GM19372 (cell line): ENCODE data around the gene PDE4A.
A peak's percentile ranks its signal among the peaks of the same experiment; 100 is the strongest.
"Not testable (repeated sequence)": the region's sequence is repeated elsewhere in the genome, so short reads cannot be mapped to it uniquely, and the experiment has no call there.

Experiments used
- ATAC-seq: cut with Tn5 transposase; IDR thresholded peaks from one replicate; pipeline ENCODE4 v1.9.1; 2021; ENCODE audit warnings: mild to moderate bottlenecking, low read depth, moderate library complexity; ENCODE audit not compliant: unreplicated experiment

The PDE4A gene

GRCh38 chr19:10420444-10421239 lies at the start of gene PDE4A:
Gene PDE4A (plus strand): TSS chr19:10420538. CDS start chr19:10420765, 227 bp downstream.
- no peak for ATAC-seq

DNA sequence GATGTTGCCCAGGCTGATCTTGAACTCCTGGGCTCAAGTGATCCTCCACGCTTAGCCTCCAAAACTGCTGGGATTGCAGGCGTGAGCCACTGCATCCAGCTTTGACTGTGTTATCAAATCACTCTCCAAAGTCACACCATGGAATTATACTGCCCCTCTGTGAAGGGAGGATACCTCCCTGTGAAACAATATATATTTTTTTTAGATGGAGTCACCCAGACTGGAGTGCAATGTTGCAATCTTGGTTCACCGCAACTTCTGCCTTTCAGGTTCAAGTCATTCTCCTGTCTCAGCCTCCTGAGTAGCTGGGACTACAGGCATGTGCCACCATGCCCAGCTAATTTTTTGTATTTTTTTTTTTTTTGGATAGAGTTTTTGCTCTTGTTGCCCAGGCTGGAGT lies 47.6 kb upstream of the PDE4A start:
- no peak for ATAC-seq

DNA sequence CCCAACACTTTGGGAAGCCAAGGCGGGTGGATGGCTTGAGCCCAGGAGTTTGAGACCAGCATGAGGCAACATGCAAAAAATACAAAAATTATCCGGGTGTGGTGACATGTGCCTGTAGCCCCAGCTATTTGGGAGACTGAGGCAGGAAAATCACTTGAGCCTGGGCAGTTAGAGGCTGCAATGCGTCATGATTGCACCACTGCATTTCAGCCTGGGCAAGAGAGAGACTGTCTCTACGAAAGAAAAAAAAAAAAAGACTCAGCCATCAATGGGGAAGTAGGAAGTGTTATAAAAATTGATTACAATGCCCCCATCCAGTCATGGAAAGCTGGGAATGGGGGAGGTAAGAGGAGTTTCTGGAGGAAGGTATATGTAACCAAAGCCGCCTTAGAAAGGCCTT lies 45.4 kb upstream of the PDE4A start:
- ATAC-seq, result no peak

GRCh38 chr19:10377140-10377640 lies 43.1 kb upstream of the PDE4A start:
- not testable (repeated sequence) for ATAC-seq

DNA sequence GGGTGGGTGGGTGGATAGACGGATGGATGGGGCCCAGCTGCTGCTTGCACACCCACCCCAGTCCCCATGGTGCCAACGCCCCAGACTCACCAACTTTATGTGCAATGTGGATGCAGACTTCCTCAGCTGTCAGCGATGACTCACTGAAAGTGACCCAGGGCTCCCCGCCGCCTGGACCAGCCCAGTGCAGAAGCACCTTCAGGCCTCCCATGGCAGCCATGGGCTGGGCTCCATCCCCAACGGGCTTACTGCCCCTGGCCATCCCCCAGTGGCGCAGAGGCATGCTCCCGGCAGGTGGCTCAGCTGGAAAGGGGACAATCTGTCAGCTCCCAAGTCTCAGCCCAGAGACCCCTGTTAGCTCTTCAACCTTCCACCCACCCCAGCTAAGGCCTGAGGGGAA lies 42.2 kb upstream of the PDE4A start:
- ATAC-seq, result no peak

DNA sequence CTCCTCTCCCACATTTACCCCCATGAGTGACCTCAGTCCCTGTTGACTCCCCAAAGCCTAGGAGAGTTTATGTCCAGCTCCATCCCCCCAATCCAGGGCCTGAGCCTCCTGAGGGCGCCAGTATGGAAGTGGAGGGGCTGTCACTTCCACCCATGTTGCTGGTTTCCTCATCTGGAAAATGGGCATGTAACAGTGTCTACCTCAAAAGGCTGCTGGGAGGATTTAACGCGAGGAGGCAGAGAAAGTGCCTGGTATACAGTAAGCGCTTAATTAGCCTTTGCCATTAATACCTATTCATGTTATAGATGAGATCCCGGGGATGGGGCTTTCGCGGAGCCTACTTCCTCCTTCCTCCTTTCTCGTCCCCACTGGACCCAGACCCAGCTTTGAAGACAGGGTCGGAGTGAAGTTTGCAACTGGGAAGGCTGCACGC lies 40.4 kb upstream of the PDE4A start:
- ATAC-seq, result no peak

- peak; percentile 93 for ATAC-seq
These were observed 39.8 kb upstream of the PDE4A start, which contains the start of gene TYK2 for GRCh38 chr19:10380313-10381102. Gene TYK2 (minus strand): TSS chr19:10380572. CDS start chr19:10378406, 2,166 bp downstream.

DNA sequence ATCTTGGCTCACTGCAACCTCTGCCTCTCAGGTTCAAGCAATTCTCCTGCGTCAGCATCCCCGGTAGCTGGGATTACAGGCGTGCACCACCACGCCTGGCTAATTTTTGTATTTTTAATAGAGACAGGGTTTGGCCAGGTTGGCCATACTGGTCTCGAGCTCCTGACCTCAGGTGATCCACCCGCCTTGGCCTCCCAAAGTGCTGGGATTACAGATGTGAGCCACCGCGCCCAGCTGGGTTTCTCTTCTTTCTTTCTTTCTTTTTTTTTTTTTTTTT lies 37.2 kb upstream of the PDE4A start:
- not testable (repeated sequence) for ATAC-seq

- no peak for ATAC-seq
These were observed 35.8 kb upstream of the PDE4A start for GRCh38 chr19:10384580-10384979.

GRCh38 chr19:10388957-10389356 lies 31.4 kb upstream of the PDE4A start:
- no peak for ATAC-seq

DNA sequence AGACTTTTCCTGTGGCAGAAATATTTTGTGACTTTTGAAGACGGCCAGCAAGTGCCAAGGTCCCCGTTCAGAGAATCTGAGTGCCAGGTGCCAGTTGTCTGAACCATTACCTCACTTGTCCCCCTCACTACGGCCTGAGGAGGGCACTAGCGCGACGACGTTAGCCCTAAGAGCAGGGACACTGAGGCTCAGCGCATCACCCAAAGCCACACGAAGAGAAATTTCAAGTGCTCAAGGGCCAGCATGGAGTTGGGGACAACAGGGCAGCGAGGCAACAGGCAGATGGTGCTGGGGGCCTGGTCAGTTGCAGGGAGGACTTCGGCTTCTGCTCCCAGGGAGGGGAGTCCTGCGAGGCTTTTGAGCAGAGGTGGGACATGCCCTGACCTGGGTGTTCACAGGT lies 30.5 kb upstream of the PDE4A start:
- ATAC-seq, result no peak

- ATAC-seq, result no peak
These were observed 29.6 kb upstream of the PDE4A start for GRCh38 chr19:10390652-10391286.

DNA sequence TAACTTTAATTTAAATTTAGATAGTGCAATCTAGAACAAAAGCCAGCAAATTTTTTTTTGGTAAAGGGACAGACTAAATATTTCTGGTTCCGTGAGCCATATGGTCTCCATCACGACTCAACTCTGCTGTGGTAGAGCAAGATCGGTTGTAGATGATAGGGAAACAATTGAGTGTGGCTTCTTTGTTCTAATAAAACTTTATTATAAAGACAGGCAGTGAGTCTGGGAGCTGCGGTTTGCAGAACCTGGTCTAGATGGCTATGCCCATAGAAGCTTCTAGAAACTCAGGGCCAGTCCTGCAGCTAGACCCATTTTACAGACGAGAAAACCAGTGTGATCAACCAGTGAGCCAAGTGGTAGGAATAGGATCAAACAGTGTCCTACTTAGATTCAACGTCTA lies 28.2 kb upstream of the PDE4A start:
- no peak for ATAC-seq

DNA sequence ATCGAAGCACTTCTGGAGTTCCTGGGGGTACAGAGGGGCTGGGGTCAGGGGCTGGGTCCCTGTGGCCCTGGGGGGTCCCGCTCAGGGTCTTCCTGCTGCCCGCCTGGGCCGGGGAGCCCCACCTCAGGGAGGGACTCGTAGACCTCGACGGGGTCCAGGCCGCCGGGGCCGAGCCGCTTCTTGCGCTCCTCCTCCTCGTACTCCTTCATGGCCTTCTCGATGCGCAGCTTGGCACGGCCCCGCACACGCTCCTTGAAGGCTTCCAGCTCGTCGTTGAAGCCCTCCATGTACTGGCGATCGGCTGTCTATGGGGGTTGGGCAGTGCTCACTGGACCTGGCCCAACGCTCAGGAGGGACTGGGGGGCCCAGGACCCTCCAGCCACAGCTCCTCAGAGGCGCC lies 27.2 kb upstream of the PDE4A start:
- no peak for ATAC-seq

- no peak for ATAC-seq
These were observed 25.3 kb upstream of the PDE4A start for GRCh38 chr19:10395003-10395402.

GRCh38 chr19:10395436-10395835 lies 24.9 kb upstream of the PDE4A start:
- ATAC-seq, result no peak

DNA sequence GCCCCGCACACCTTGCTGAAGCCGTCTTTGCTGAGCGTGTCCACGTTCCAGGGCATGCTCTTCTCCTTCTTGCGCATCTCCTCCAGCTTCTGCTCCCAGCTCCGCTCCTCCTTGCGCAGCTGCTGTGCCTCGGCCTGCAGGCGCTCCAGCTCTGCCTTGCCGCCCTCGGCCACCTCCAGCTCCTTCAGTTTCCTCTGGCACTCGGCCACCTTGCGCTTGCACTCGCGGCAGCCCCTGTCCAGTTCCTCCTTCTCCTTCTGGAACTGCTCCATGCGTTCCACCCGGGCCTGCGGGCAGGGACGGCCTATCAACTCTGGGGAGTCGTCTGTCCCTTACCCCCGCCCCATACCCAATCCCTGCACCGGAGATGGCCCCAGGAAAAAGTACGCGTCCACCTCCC lies 24.4 kb upstream of the PDE4A start:
- no peak for ATAC-seq

DNA sequence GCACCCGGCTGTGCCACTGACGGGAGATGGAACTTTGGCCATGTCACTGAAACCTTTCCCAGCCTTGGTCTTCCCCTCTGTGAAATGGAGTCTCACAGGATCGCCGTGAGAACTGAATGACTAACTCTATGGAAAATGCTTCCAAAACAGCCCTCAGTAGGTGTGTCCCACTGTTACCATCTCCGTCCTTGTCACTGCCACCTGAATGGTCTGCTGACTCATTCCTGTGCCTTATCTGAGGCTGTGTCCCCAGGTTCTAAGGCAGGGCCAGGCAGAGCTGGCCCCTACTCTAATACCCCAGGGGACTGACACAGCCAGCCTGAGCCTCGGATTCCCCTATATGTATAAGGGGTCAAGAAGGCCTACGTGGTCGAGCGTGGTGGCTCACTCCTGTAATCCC lies 21.5 kb upstream of the PDE4A start:
- no peak for ATAC-seq

DNA sequence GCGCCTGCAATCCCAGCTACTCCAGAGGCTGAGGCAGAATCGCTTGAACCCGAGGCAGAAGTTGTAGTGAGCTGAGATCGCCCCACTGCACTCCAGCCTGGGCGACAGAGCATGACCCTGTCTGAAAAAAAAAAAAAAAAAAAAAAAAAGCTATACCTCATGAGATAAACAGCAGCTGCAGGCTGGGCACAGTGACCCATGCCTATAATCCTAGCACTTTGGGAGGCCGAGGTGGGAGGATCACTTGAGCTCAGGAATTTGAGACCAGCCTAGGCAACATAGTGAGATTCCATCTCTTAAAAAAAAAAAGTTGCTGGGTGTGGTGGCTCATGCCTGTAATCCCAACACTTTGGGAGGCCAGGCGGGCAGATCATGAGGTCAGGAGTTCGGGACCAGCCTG lies 21.0 kb upstream of the PDE4A start:
- not testable (repeated sequence) for ATAC-seq

- no peak for ATAC-seq
These were observed 20.5 kb upstream of the PDE4A start for GRCh38 chr19:10399878-10400277.

DNA sequence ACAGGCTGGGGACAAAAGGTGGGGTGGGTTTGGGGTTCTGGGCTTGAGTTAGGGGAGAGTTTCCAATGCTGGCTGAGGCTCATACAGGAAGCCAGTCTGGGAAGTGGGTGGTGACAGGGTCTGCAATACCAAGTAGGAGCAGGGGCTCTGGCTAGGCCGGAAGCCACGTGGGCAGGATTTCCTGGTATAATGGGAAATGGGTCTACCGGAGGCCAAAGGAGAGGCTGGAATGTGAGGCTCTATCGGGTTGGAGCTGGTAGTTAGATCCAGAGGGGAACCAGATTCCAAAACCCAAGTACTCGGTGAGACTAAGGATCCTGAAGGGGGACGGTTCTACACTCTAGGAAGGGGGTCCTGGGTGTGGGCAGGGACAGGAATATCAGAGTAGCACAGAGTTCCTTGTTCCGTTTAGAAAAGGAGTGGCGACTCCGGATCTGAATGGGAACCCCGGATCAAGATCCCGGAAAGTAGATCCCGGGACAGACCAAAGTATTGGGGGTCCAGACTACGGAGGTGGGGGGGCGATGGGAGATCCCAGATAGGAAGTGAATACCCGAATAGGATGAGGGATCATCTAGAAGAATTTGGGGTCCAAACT lies 17.8 kb upstream of the PDE4A start:
- no peak for ATAC-seq
